HUES48 (cell line): ENCODE data around the gene UBXN6.

Experiments used
- H3K27ac ChIP-seq: one replicate; pipeline ENCODE4 v1.7.0; 2013; ENCODE audit warnings: low read depth, low read length, inconsistent platforms
- H3K27me3 ChIP-seq: 2 replicates; pipeline ENCODE4 v1.6.1; 2013; ENCODE audit warnings: mild to moderate bottlenecking, low read length; ENCODE audit not compliant: control insufficient read depth, insufficient read depth
- H3K36me3 ChIP-seq: 2 replicates; pipeline ENCODE4 v1.6.1; 2013; ENCODE audit warnings: low read length; ENCODE audit not compliant: control insufficient read depth, insufficient read depth
- H3K4me1 ChIP-seq: 2 replicates; pipeline ENCODE4 v1.6.1; 2013; ENCODE audit warnings: mild to moderate bottlenecking, low read length; ENCODE audit not compliant: control insufficient read depth, insufficient read depth
- H3K4me3 ChIP-seq: 2 replicates; pipeline ENCODE4 v1.5.1; 2013; ENCODE audit warnings: mild to moderate bottlenecking, low read depth, low read length
- H3K9ac ChIP-seq: 2 replicates; pipeline ENCODE4 v1.6.1; 2013; ENCODE audit warnings: mild to moderate bottlenecking, low read depth, low read length, moderate library complexity
- H3K9me3 ChIP-seq: 2 replicates; pipeline ENCODE4 v1.6.1; 2013; ENCODE audit warnings: low read length; ENCODE audit not compliant: control insufficient read depth, insufficient read depth

UBXN6 gene

DNA sequence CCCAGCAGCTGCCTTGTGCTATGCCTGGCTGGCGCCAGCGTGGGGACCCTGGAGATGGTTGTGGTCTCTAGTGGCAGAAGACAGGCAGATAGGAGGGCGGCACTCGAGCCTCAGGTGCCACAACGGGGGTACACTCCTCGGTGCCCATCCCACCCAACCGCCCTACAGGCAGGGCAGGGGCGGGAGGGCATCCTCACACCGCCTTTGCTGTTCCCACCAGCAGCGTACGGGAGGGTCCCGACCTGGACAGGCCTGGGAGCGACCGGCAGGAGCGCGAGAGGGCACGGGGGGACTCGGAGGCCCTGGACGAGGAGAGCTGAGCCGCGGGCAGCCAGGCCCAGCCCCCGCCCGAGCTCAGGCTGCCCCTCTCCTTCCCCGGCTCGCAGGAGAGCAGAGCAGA, 44.1 kb upstream of the UBXN6 start:
- H3K9me3 ChIP-seq: no peaks in the 10 kb centered on the region
- no peaks in the 10 kb centered on the region for H3K27me3 ChIP-seq
- H3K36me3 ChIP-seq: peaks cover 64% of the 10 kb centered on the region
- H3K4me1 ChIP-seq: no peaks in the 10 kb centered on the region
- no peak overlapping the region for H3K9ac ChIP-seq
- H3K27ac ChIP-seq: no peak overlapping the region
- H3K4me3 ChIP-seq: no peak overlapping the region

DNA sequence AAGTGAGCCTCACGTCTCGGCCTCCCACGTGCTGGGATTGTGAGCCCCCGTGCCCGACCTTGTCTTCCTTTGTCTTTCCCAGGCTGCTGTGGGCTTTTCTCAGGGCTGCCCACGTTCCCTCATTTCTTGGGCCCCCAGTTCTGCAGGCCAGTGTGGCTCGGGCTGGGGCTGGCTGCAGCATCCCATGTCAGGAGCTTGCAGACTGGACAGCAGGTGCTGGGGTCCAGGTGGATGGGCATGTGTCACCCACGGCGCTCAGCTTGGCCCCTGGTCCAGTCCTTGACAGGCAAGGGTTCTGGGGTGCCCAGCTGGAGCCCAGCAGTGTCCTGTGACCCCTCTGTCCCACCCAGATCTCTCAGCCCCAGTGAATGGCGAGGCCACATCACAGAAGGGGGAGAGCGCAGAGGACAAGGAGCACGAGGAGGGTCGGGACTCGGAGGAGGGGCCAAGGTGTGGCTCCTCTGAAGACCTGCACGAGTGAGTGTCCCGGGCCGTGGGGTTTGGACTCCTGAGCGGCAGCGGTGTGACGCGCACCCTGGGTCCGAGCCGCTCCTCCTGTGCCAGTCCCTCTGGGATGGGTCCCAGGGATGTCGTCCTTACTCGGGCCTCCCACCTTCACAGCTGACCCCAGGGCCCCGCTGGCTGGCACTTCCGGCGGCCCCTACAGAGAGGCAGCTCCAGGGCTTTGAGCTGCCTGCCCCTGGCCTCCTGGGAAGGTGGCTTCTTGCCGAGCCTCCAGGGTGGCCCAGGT, 43.4 kb upstream of the UBXN6 start:
- H3K27me3 ChIP-seq: no peaks in the 10 kb centered on the region
- no peak overlapping the region for H3K4me3 ChIP-seq
- H3K27ac ChIP-seq: no peak overlapping the region
- H3K4me1 ChIP-seq: no peaks in the 10 kb centered on the region
- no peak overlapping the region for H3K9ac ChIP-seq
- H3K36me3 ChIP-seq: peaks cover 69% of the 10 kb centered on the region
- H3K9me3 ChIP-seq: no peaks in the 10 kb centered on the region

DNA sequence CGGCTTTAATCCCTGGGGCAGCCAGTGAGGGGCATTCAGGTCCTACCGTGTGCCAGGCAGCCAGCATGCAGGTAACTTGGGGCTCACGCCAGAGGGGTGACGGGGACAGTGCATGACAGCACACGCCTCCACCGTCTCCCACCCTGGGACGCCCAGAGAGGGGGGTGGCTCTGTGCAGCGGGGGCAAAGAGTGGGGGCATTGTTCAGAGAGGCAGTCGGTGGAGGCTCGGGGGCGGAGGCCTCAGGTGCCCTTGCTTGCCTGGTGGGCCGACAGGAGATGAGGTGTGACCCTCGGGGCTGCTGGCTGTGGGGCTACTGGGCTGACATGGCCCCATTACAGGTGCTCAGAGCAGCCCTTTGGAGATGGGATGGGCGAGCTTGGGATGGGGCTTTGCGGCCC, 42.3 kb upstream of the UBXN6 start:
- no peaks in the 10 kb centered on the region for H3K4me1 ChIP-seq
- no peaks in the 10 kb centered on the region for H3K9me3 ChIP-seq
- H3K9ac ChIP-seq: no peak overlapping the region
- no peak overlapping the region for H3K4me3 ChIP-seq
- no peaks in the 10 kb centered on the region for H3K27me3 ChIP-seq
- H3K36me3 ChIP-seq: peaks cover 68% of the 10 kb centered on the region
- H3K27ac ChIP-seq: no peak overlapping the region

DNA sequence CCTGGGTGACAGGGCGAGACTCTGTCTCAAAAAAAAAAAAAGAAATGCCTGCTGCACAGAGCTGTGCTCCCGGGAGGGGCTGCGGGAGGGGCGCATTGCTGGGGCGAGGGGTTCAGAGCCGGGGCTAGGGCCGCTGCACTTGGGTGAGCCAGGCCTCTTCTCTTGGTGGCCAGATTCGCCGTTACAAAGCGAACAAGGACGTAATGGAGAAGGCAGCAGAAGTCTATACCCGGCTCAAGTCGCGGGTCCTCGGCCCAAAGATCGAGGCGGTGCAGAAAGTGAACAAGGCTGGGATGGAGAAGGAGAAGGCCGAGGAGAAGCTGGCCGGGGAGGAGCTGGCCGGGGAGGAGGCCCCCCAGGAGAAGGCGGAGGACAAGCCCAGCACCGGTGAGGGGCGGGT, 41.7 kb upstream of the UBXN6 start:
- H3K27ac ChIP-seq: no peak overlapping the region
- H3K27me3 ChIP-seq: no peaks in the 10 kb centered on the region
- no peaks in the 10 kb centered on the region for H3K4me1 ChIP-seq
- H3K4me3 ChIP-seq: no peak overlapping the region
- H3K9ac ChIP-seq: no peak overlapping the region
- no peaks in the 10 kb centered on the region for H3K9me3 ChIP-seq
- peaks cover 68% of the 10 kb centered on the region for H3K36me3 ChIP-seq

- no peak overlapping the region for H3K9ac ChIP-seq
- no peak overlapping the region for H3K27ac ChIP-seq
- H3K36me3 ChIP-seq: peaks cover 75% of the 10 kb centered on the region
- H3K4me1 ChIP-seq: no peaks in the 10 kb centered on the region
- no peak overlapping the region for H3K4me3 ChIP-seq
- no peaks in the 10 kb centered on the region for H3K9me3 ChIP-seq
- H3K27me3 ChIP-seq: no peaks in the 10 kb centered on the region
Measured at GRCh38 chr19:4498694-4499093, 41.1 kb upstream of the UBXN6 start.

- H3K27me3 ChIP-seq: no peaks in the 10 kb centered on the region
- H3K4me3 ChIP-seq: no peak overlapping the region
- H3K4me1 ChIP-seq: no peaks in the 10 kb centered on the region
- no peaks in the 10 kb centered on the region for H3K9me3 ChIP-seq
- H3K27ac ChIP-seq: no peak overlapping the region
- H3K9ac ChIP-seq: no peak overlapping the region
- peaks cover 76% of the 10 kb centered on the region for H3K36me3 ChIP-seq
Measured at GRCh38 chr19:4497770-4498389, 40.3 kb upstream of the UBXN6 start.

DNA sequence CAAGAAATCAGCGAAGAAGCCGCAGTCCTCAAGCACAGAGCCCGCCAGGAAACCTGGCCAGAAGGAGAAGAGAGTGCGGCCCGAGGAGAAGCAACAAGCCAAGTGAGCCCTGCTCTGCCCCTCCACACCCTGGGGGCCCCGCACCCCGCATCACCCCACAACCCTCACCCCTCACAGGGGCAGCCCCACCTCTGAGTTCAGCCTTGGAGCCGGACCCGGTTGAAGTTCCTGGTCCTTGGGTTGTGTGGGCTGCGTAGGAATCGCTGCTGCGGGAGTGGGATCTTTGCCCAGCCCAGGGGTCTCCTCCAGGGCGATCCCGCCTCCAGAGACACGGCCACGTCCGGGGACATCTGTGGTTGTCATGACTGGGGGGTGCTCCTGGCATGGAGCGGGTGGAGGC, 38.7 kb upstream of the UBXN6 start:
- H3K9ac ChIP-seq: no peak overlapping the region
- no peaks in the 10 kb centered on the region for H3K4me1 ChIP-seq
- H3K27me3 ChIP-seq: no peaks in the 10 kb centered on the region
- H3K9me3 ChIP-seq: no peaks in the 10 kb centered on the region
- peaks cover 77% of the 10 kb centered on the region for H3K36me3 ChIP-seq
- H3K27ac ChIP-seq: no peak overlapping the region
- H3K4me3 ChIP-seq: no peak overlapping the region

DNA sequence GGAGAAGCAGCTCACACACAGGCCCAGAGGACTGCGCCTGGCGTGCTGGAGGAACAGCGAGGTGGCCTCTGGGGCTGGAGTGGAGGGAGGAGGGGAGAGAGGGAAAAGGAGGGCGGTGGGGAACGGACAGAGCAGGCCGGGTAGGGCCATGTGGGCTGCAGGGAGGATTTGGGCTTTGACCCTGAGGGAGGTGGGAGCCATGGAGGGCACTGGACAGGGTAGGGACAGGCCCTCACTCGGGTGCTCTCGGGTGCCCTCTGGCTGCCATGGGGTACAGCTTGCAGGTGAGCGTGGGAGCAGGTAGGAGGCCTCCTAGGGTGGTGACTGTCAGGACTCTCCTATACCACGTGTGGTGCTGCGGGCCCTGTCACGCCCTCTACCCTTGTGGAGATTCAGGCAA, 37.9 kb upstream of the UBXN6 start:
- Histone ChIP-seq H3K27ac (no peak overlapping the region), H3K4me1 (no peaks in the 10 kb centered on the region), H3K36me3 (peaks cover 75% of the 10 kb centered on the region), H3K4me3 (no peak overlapping the region), H3K27me3 (no peaks in the 10 kb centered on the region), H3K9me3 (no peaks in the 10 kb centered on the region), H3K9ac (no peak overlapping the region)

DNA sequence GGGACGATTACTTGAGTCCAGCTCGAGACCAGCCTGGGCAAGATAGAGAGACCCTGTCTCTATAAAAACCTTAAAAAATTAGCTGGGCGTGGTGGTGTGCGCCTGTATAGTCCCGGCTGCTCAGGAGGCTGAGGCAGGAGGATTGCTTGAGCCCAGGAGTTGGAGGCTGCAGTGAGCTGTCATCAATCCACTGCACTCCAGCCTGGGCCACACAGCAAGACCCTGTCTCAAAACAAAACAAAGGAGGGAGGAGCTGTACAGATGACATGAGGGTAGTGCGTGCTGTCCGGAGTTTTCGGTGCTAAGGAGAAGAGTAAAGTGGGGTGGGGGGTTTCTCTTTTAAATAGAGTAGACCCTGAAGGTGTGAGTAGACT, 37.1 kb upstream of the UBXN6 start:
- peaks cover 79% of the 10 kb centered on the region for H3K36me3 ChIP-seq
- no peak overlapping the region for H3K9ac ChIP-seq
- no peaks in the 10 kb centered on the region for H3K9me3 ChIP-seq
- no peak overlapping the region for H3K4me3 ChIP-seq
- H3K27me3 ChIP-seq: no peaks in the 10 kb centered on the region
- H3K4me1 ChIP-seq: no peaks in the 10 kb centered on the region
- H3K27ac ChIP-seq: no peak overlapping the region

DNA sequence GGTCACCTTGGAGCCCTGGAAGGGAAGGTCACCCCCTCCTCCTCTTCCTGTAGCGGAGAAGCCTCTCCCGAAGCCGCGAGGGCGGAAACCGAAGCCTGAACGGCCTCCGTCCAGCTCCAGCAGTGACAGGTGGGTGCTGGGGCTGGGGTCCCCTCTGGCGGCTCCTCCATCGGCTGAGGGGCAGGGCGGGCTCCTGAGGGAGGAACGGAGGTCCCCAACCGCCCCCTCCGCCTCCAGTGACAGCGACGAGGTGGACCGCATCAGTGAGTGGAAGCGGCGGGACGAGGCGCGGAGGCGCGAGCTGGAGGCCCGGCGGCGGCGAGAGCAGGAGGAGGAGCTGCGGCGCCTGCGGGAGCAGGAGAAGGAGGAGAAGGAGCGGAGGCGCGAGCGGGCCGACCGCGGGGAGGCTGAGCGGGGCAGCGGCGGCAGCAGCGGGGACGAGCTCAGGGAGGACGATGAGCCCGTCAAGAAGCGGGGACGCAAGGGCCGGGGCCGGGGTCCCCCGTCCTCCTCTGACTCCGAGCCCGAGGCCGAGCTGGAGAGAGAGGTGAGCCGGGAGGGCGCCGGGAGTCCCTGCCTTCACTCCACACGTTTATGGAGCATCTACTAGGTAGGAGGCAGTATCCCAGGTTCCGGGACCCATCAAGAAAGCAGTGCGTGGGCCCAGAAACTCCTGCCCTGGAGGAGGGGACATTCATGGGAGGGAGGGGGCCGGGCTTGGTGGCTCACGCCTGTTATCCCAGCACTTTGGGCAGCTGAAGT, 36.5 kb upstream of the UBXN6 start:
- Histone ChIP-seq H3K9me3 (no peaks in the 10 kb centered on the region), H3K36me3 (peaks cover 84% of the 10 kb centered on the region), H3K27ac (no peak overlapping the region), H3K4me3 (no peak overlapping the region), H3K27me3 (no peaks in the 10 kb centered on the region), H3K4me1 (no peaks in the 10 kb centered on the region), H3K9ac (no peak overlapping the region)
